Vagina (tissue), 2 donors: ENCODE measurements around the gene FASTK. TPM values are rescaled to one million over a fixed set of nuclear protein-coding genes. Genes with fewer than 3 reads are reported as not detected.

Source experiments
- DNase-seq, 2 donors: peaks; one replicate each; pipeline ENCODE4 v3.0.0-alpha.2; 2017; ENCODE audit errors: extremely low spot score in 2 of 2
- H3K27ac ChIP-seq: fragments of 200-600 bp; sonication (generic); one replicate; pipeline ENCODE4 v1.5.1; 2019
- H3K27me3 ChIP-seq: fragments of 200-600 bp; sonication (generic); one replicate; pipeline ENCODE4 v1.5.1; 2019
- H3K36me3 ChIP-seq, 2 donors: fragments of 200-600 bp; sonication (generic); one replicate each; pipeline ENCODE4 v1.5.1; 2017 to 2019
- H3K4me1 ChIP-seq: fragments of 200-600 bp; sonication (generic); one replicate; pipeline ENCODE4 v1.5.1; 2019
- H3K4me3 ChIP-seq, 2 donors: fragments of 200-600 bp; sonication (generic); 1 replicate in 1 of 2; 2 replicates in 1 of 2; pipeline ENCODE4 v1.5.1; 2016 to 2019
- H3K9me3 ChIP-seq: fragments of 200-600 bp; sonication (generic); one replicate; pipeline ENCODE4 v1.5.1; 2019
- CTCF ChIP-seq, 3 experiments: fragments of 450-650 bp in 2 of 3; fragments of 200-600 bp in 1 of 3; sonication (generic) in 1 of 3; IDR thresholded peaks; one replicate each; pipeline ENCODE4 v1.5.1; 2017 to 2019; ENCODE audit warnings: antibody characterized with exemption in 3 of 3, mild to moderate bottlenecking in 2 of 3, moderate library complexity in 2 of 3
- POLR2A ChIP-seq, 2 donors: fragments of 450-650 bp; IDR thresholded peaks; one replicate each; pipeline ENCODE4 v1.6.1; 2017; ENCODE audit warnings: antibody characterized with exemption in 2 of 2, mild to moderate bottlenecking in 2 of 2, moderate library complexity in 2 of 2
- POLR2AphosphoS5 ChIP-seq, 2 donors: sonication (generic); formaldehyde crosslinking; IDR thresholded peaks; one replicate each; pipeline ENCODE4 v1.9.0; 2017; ENCODE audit warnings: antibody characterized with exemption in 2 of 2, mild to moderate bottlenecking in 2 of 2, low read depth in 1 of 2; ENCODE audit not compliant: insufficient read depth in 1 of 2
- intact Hi-C: fragments of 100-400 bp; cut with DNase I; formaldehyde crosslinking; loops from one replicate; pipeline ENCODE4 v1.15.1; 2023
- total RNA-seq: library from RNA; depleted of rRNA; stranded (reverse); fragments of >200 nt; gene quantifications from one replicate; pipeline ENCODE4 v1.2.3, GENCODE V29; 2016

The FASTK gene
- total RNA-seq, 1 donor from 2014 or later, result 60.2 TPM

DNA sequence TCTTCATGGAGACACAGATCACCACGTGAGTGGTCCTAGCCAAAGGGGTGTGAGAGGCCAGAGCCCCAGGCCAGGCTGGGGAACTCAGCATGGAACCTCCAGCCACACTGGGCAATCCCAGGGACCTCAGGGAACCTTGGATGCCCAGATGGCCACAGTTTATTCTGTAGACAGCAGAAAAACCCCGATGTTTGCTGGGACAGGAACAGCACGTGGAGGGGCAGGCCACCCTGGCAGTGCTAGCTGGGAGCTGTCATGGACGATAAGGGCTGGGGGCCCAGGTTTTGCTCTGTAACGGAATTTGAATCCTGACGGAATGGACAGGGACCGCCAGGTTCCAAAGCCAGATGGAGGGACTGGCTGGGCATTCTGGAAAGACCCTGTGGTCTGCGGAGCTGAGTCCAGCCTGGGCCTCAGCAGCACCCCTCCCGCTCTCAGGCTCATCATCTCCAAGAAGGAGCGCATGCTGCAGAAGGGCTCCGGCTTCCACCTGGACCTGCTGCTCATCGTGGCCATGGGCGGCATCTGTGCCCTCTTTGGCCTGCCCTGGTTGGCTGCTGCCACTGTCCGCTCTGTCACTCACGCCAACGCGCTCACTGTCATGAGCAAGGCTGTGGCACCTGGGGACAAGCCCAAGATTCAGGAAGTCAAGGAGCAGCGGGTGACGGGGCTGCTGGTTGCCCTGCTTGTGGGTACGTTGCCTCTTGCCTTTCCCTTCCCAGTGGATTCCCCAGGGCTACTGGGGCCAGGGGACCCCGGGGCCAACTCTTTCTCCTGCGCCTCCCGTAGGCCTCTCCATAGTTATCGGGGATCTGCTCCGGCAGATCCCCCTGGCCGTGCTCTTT lies 5.6 kb downstream of the FASTK start:
- Histone ChIP-seq H3K27ac (no peak overlapping the region), H3K36me3 (peaks cover 0 to 63% of the 10 kb centered on the region in 2 donors), H3K4me1 (peaks cover 28% of the 10 kb centered on the region), H3K4me3 (no peak overlapping the region), H3K27me3 (no peaks in the 10 kb centered on the region), H3K9me3 (no peaks in the 10 kb centered on the region)
- intact Hi-C loops, result no loop called here
- TF ChIP-seq POLR2AphosphoS5 (IDR thresholded peaks at IDR 0.05; ENCODE audit: insufficient read depth in 1 of 2, low read depth in 1 of 2) (no peak), POLR2A (IDR thresholded peaks at IDR 0.05) (no peak), CTCF (IDR thresholded peaks at IDR 0.05) (no peak)
- no peak for DNase-seq

DNA sequence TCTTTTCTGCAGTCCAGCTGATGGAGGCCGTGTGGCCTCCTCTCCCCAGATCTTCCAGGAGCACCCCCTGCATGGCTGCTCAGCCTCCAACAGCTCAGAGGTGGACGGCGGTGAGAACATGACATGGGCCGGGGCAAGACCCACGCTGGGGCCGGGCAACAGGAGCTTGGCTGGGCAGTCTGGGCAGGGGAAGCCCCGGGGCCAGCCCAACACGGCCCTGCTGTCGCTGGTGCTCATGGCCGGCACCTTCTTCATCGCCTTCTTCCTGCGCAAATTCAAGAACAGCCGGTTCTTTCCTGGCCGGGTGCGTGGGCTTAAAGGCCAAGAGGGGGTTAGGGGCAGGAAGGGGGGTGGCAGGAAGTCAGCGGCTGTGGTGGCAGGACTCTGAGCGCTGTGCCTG lies 6.6 kb downstream of the FASTK start:
- peaks cover 0 to 73% of the 10 kb centered on the region in 2 donors for H3K36me3 ChIP-seq
- H3K4me1 ChIP-seq, result peaks cover 17% of the 10 kb centered on the region
- no peaks in the 10 kb centered on the region for H3K27me3 ChIP-seq
- TF ChIP-seq POLR2A (IDR thresholded peaks at IDR 0.05), result no peak
- TF ChIP-seq POLR2AphosphoS5 (IDR thresholded peaks at IDR 0.05; ENCODE audit: insufficient read depth in 1 of 2, low read depth in 1 of 2), result no peak
- no peak for TF ChIP-seq CTCF (IDR thresholded peaks at IDR 0.05)
- H3K4me3 ChIP-seq, result no peak overlapping the region
- DNase-seq, result no peak
- intact Hi-C loops, result no loop called here
- no peaks in the 10 kb centered on the region for H3K9me3 ChIP-seq
- no peak overlapping the region for H3K27ac ChIP-seq

DNA sequence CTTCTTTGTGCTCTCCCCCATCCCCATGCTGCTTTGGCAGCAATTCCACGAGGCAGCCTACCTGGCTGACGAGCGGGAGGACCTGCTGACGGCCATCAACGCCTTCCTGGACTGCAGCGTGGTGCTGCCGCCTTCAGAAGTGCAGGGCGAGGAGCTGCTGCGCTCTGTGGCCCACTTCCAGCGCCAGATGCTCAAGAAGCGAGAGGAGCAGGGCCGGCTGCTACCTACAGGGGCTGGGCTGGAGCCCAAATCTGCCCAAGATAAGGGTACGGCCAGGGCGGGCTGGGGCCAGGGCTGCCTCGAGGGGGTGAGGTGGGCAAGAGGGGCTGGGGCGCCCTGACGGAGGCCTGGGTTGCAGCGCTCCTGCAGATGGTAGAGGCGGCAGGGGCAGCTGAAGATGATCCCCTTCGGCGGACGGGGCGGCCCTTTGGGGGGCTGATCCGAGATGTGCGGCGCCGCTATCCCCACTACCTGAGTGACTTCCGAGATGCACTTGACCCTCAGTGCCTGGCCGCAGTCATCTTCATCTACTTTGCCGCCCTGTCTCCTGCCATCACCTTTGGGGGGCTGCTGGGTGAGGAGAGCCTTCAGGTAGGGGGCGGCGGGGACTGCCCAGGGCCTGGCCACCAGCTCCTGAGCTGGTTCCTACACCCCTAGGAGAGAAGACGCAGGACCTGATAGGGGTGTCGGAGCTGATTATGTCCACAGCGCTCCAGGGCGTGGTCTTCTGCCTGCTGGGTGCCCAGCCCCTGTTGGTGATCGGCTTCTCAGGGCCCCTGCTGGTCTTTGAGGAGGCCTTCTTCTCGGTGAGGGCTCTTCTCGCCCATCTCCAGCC lies 9.4 kb downstream of the FASTK start:
- TF ChIP-seq CTCF (IDR thresholded peaks at IDR 0.05), result no peak
- no peak for TF ChIP-seq POLR2AphosphoS5 (IDR thresholded peaks at IDR 0.05; ENCODE audit: insufficient read depth in 1 of 2, low read depth in 1 of 2)
- TF ChIP-seq POLR2A (IDR thresholded peaks at IDR 0.05), result no peak
- intact Hi-C loops, result no loop called here
- Histone ChIP-seq H3K27ac (no peak overlapping the region), H3K4me1 (no peaks in the 10 kb centered on the region), H3K9me3 (no peaks in the 10 kb centered on the region), H3K27me3 (no peaks in the 10 kb centered on the region), H3K36me3 (peaks cover 0 to 96% of the 10 kb centered on the region in 2 donors), H3K4me3 (no peak overlapping the region)
- DNase-seq, result no peak

DNA sequence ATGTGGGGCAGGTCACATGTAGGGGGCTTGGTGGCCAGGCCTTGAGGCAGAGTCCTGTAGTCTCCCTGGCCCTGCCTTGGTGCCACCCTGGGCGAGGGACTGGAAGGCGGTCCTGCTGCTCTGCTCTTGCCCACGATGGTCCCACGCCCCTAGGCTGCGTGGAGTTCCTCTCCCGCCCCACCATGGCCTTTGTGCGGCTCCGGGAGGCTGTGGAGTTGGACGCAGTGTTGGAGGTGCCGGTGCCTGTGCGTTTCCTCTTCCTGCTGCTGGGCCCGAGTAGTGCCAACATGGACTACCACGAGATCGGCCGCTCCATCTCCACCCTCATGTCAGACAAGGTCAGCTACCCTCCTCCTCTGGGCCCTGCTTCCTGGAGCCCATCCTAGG lies 10.0 kb downstream of the FASTK start:
- TF ChIP-seq POLR2AphosphoS5 (IDR thresholded peaks at IDR 0.05; ENCODE audit: insufficient read depth in 1 of 2, low read depth in 1 of 2) (no peak), CTCF (IDR thresholded peaks at IDR 0.05) (no peak), POLR2A (IDR thresholded peaks at IDR 0.05) (no peak)
- intact Hi-C loops, result no loop called here
- H3K36me3 ChIP-seq, result peaks cover 0 to 96% of the 10 kb centered on the region in 2 donors
- H3K27me3 ChIP-seq, result no peaks in the 10 kb centered on the region
- no peak overlapping the region for H3K4me3 ChIP-seq
- no peaks in the 10 kb centered on the region for H3K9me3 ChIP-seq
- H3K27ac ChIP-seq, result no peak overlapping the region
- no peaks in the 10 kb centered on the region for H3K4me1 ChIP-seq
- no peak for DNase-seq
